Measurements from ENCODE around the gene GALNT9. TPM values are rescaled to one million over a fixed set of nuclear protein-coding genes. Genes with fewer than 3 reads are reported as not detected.

Gene GALNT9
- total and polyA plus RNA-seq, 8 donors, result 0.15 to 3.1 (median 0.19) TPM; not detected in 5

DNA sequence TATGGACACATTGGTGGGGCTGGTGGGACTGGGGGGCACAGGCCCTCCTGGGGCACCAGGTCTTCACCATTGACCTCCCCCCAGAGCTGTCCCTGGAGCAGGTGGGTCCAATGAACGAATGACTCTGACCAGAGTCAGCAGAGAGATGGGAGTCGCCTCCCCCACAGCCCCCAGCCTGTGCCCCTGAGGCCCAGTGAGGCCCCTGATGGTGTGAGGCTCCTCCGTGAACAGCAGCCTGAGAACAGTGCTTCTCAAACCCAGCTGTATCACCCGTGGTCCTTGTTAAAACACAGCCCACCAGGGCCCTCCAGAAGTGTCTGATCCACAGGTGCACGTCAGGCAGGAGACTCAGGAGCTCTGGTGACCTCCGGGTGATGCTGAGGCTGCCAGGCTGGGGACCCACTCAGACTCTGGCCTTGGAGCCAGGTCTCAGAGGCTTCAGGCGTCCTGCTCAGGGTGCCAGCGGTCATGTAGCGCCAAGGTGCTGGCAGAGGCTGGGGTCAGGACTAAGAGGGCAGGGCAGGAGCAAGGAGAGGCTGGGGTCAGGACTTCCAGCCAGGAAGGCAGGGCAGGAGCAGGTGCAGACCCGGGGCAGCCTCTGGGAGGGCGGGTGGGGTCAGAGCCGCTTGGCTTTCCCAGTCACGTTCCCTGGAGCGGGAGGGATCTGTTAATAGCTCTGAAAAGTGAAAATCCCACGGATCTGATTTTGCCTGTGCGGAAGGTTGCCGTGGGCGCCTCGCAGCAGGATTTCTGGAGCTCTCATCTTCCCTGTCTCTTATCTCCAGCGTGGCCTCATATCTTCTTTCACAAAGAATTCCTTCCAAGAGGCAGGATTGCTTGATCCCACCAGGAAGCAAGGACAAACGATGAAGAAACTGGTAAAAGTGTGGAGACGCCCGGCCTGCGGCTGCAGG lies 35.0 kb downstream of the GALNT9 start:
- H3K27ac ChIP-seq, result no peak overlapping the region
- no peaks in the 10 kb centered on the region for H3K36me3 ChIP-seq
- TF ChIP-seq POLR2A (IDR thresholded peaks at IDR 0.05) (no peak), POLR2AphosphoS5 (IDR thresholded peaks at IDR 0.05) (no peak), EP300 (IDR thresholded peaks at IDR 0.05) (no peak)
- TF ChIP-seq, protein P1, sequence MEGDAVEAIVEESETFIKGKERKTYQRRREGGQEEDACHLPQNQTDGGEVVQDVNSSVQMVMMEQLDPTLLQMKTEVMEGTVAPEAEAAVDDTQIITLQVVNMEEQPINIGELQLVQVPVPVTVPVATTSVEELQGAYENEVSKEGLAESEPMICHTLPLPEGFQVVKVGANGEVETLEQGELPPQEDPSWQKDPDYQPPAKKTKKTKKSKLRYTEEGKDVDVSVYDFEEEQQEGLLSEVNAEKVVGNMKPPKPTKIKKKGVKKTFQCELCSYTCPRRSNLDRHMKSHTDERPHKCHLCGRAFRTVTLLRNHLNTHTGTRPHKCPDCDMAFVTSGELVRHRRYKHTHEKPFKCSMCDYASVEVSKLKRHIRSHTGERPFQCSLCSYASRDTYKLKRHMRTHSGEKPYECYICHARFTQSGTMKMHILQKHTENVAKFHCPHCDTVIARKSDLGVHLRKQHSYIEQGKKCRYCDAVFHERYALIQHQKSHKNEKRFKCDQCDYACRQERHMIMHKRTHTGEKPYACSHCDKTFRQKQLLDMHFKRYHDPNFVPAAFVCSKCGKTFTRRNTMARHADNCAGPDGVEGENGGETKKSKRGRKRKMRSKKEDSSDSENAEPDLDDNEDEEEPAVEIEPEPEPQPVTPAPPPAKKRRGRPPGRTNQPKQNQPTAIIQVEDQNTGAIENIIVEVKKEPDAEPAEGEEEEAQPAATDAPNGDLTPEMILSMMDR (IDR thresholded peaks at IDR 0.05), result no peak
- no peaks in the 10 kb centered on the region for H3K9me3 ChIP-seq
- no peak for DNase-seq
- H3K4me1 ChIP-seq, result no peaks in the 10 kb centered on the region
- intact Hi-C loops (cut with DNase I; ENCODE audit: low total_unique reads), result no loop called here
- 56 to 68% (median 66%) methylated on average over 21 to 24 of the region's 24 CpGs for WGBS, 5 donors
- H3K27me3 ChIP-seq, result peaks cover 0 to 77% (median 4%) of the 10 kb centered on the region in 3 donors
- no peak overlapping the region for H3K4me3 ChIP-seq

DNA sequence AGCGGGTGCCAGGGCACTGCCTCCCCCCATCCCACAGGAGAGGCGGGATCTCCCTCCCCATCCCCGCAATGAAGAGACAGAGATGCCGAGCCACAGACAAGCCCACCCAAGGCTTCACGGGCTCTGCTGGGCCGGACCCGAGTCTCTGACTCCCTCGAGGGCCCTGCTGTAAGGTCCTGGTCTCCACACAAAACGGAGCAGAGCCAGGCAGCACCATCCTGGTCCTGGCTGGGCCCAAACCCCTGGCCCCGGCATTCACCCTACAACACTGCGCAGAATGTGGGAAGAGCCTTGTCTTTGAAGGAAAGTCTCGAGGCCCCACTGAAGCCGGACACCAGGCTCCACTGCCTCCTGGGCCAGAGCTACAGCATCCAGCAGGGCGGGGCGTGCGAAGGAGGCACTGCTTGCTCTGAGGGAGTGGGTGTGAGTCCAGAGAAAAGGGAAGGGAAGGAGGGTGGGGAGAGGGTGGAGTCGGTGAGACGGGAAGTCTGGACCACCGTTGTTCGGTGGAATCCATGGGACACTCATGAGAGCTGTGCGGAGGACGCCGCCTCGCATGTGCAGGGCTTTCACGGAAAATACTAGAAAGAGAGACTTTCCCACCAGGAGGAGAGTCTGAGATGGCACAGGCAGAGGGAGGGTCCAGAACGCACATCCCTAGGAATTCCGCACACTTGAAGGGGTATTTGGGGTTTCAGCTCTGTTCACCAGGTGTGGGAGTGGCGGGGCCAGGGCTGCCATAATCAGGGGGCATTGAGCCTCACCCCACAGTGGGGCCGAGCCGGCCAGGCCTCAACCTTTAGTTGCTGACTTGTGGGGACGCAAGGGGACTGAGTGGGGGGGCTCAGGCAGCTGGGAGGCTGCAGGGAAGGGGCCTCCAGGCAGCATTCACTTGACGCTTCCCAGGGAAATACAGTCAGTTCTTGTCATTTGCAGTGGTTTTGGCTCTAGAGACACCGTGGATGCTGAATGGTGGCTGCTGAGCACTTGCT lies 36.8 kb downstream of the GALNT9 start:
- intact Hi-C loops (cut with DNase I; ENCODE audit: low total_unique reads), result no loop called here
- Histone ChIP-seq H3K36me3 (no peaks in the 10 kb centered on the region), H3K27me3 (peaks cover 0 to 79% (median 8%) of the 10 kb centered on the region in 3 donors), H3K9me3 (no peaks in the 10 kb centered on the region), H3K27ac (no peak overlapping the region), H3K4me1 (no peaks in the 10 kb centered on the region), H3K4me3 (no peak overlapping the region)
- WGBS, 5 donors, result 81 to 91% (median 87%) methylated on average over 29 to 33 of the region's 33 CpGs
- TF ChIP-seq, protein P1 (IDR thresholded peaks at IDR 0.05), result no peak
- TF ChIP-seq POLR2AphosphoS5 (IDR thresholded peaks at IDR 0.05) (no peak), EP300 (IDR thresholded peaks at IDR 0.05) (no peak), POLR2A (IDR thresholded peaks at IDR 0.05) (no peak)
- no peak for DNase-seq

DNA sequence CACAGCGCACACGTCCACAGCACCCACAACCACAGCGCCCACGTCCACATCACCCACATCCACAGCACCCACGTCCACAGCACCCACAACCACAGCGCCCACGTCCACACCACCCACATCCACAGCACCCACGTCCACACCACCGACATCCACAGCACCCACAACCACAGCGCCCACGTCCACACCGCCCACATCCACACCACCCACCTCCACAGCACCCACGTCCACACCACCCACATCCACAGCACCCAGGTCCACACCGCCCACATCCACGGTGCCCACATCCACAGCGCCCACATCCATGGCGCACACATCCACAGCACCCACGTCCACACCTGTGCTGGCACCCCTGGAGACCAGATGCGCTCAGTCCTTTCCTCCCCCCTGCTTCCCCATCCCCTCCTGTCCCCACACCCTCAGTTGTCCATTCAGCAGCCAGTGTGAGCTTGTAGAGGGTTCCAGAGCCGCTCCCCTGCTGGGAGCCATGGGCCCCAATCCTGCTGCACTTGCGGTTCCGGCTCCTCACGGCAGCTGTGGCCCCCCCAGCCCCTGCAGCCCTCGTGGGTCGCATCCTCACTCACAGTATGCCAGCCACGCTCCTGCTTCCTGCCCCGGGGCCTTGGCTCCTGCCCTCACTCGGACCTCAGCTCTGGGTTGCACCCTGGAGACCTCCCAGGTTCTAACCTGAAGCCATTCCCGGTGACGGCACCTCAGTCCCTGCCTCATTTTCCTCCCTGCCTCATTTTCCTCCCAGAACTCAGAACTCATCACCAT lies 37.8 kb downstream of the GALNT9 start:
- peaks cover 0 to 80% (median 15%) of the 10 kb centered on the region in 3 donors for H3K27me3 ChIP-seq
- no peaks in the 10 kb centered on the region for H3K36me3 ChIP-seq
- H3K9me3 ChIP-seq, result no peaks in the 10 kb centered on the region
- H3K4me1 ChIP-seq, result peaks cover 0 to 4% (median 2%) of the 10 kb centered on the region in 4 donors
- H3K4me3 ChIP-seq, result no peak overlapping the region
- H3K27ac ChIP-seq, result no peak overlapping the region
- TF ChIP-seq POLR2A (IDR thresholded peaks at IDR 0.05) (no peak), EP300 (IDR thresholded peaks at IDR 0.05) (no peak), POLR2AphosphoS5 (IDR thresholded peaks at IDR 0.05) (no peak)
- TF ChIP-seq, protein P1 (IDR thresholded peaks at IDR 0.05), result no peak
- intact Hi-C loops (cut with DNase I; ENCODE audit: low total_unique reads), result no loop called here
- WGBS, 5 donors, result 83 to 97% (median 93%) methylated on average over 25 to 29 of the region's 30 CpGs
- no peak for DNase-seq
